Measurements from ENCODE around the gene WRNIP1. TPM values are rescaled to one million over a fixed set of nuclear protein-coding genes. Genes with fewer than 3 reads are reported as not detected.

Gene WRNIP1
- total RNA-seq, 1 donor from 2014 or later: 50.5 TPM

- no peaks in the 10 kb centered on the region for H3K9me3 Mint-ChIP-seq
- no peak overlapping the region for H3K27ac Mint-ChIP-seq
- H3K4me3 Mint-ChIP-seq: no peak overlapping the region
- H3K36me3 Mint-ChIP-seq (ENCODE audit: low read depth): no peaks in the 10 kb centered on the region
- H3K4me1 Mint-ChIP-seq: peaks cover 2% of the 10 kb centered on the region
- peaks cover 16% of the 10 kb centered on the region for H3K27me3 Mint-ChIP-seq
- peak; percentile 70 for DNase-seq
- intact Hi-C loops (cut with micrococcal nuclease): no loop called here
Measured at GRCh38 chr6:2733324-2733723, 31.9 kb upstream of the WRNIP1 start.

- Mint-ChIP-seq H3K27me3 (peaks cover 16% of the 10 kb centered on the region), H3K4me3 (no peak overlapping the region), H3K4me1 (peaks cover 4% of the 10 kb centered on the region), H3K9me3 (no peaks in the 10 kb centered on the region), H3K36me3 (ENCODE audit: low read depth) (no peaks in the 10 kb centered on the region), H3K27ac (no peak overlapping the region)
- intact Hi-C loops (cut with micrococcal nuclease): no loop called here
- no peak for DNase-seq
Measured at GRCh38 chr6:2733736-2734480, 31.3 kb upstream of the WRNIP1 start.

- Mint-ChIP-seq H3K4me1 (peaks cover 4% of the 10 kb centered on the region), H3K36me3 (ENCODE audit: low read depth) (no peaks in the 10 kb centered on the region), H3K27ac (no peak overlapping the region), H3K4me3 (no peak overlapping the region), H3K9me3 (no peaks in the 10 kb centered on the region), H3K27me3 (peaks cover 15% of the 10 kb centered on the region)
- intact Hi-C loops (cut with micrococcal nuclease): no loop called here
- DNase-seq: no peak
Measured at GRCh38 chr6:2734488-2735166, 30.6 kb upstream of the WRNIP1 start.

GRCh38 chr6:2737885-2738284 is 27.3 kb upstream of the WRNIP1 start:
- intact Hi-C loops (cut with micrococcal nuclease): loop anchor here (1.0 kb wide), 1 partner anchor 12 kb away; the partner anchor contains the start of gene MYLK4
- no peak overlapping the region for H3K27ac Mint-ChIP-seq
- peaks cover 4% of the 10 kb centered on the region for H3K4me1 Mint-ChIP-seq
- H3K9me3 Mint-ChIP-seq: no peaks in the 10 kb centered on the region
- peaks cover 20% of the 10 kb centered on the region for H3K27me3 Mint-ChIP-seq
- H3K4me3 Mint-ChIP-seq: no peak overlapping the region
- H3K36me3 Mint-ChIP-seq (ENCODE audit: low read depth): no peaks in the 10 kb centered on the region
- DNase-seq: no peak

- no peaks in the 10 kb centered on the region for H3K36me3 Mint-ChIP-seq (ENCODE audit: low read depth)
- peaks cover 4% of the 10 kb centered on the region for H3K4me1 Mint-ChIP-seq
- DNase-seq: peak; percentile 86
- intact Hi-C loops (cut with micrococcal nuclease): loop anchor here (1.0 kb wide), 1 partner anchor 12 kb away; the partner anchor contains the start of gene MYLK4
- H3K27me3 Mint-ChIP-seq: peaks cover 22% of the 10 kb centered on the region
- no peak overlapping the region for H3K27ac Mint-ChIP-seq
- no peaks in the 10 kb centered on the region for H3K9me3 Mint-ChIP-seq
- H3K4me3 Mint-ChIP-seq: no peak overlapping the region
Measured at GRCh38 chr6:2738373-2738979, 26.7 kb upstream of the WRNIP1 start.

- intact Hi-C loops (cut with micrococcal nuclease): no loop called here
Measured at GRCh38 chr6:2739335-2739734, 25.9 kb upstream of the WRNIP1 start.

GRCh38 chr6:2740581-2740980 is 24.6 kb upstream of the WRNIP1 start:
- Mint-ChIP-seq H3K9me3 (no peaks in the 10 kb centered on the region), H3K36me3 (ENCODE audit: low read depth) (no peaks in the 10 kb centered on the region), H3K4me3 (no peak overlapping the region), H3K27me3 (peaks cover 27% of the 10 kb centered on the region), H3K27ac (no peak overlapping the region), H3K4me1 (peaks cover 4% of the 10 kb centered on the region)
- DNase-seq: no peak
- intact Hi-C loops (cut with micrococcal nuclease): no loop called here

More at GRCh38 chr6:2739335-2739734, 25.9 kb upstream of the WRNIP1 start:
- no peak overlapping the region for H3K27ac Mint-ChIP-seq
- H3K36me3 Mint-ChIP-seq (ENCODE audit: low read depth): no peaks in the 10 kb centered on the region
- peaks cover 4% of the 10 kb centered on the region for H3K4me1 Mint-ChIP-seq
- no peak for DNase-seq
- H3K27me3 Mint-ChIP-seq: peaks cover 24% of the 10 kb centered on the region
- H3K4me3 Mint-ChIP-seq: no peak overlapping the region
- H3K9me3 Mint-ChIP-seq: no peaks in the 10 kb centered on the region

- Mint-ChIP-seq H3K36me3 (ENCODE audit: low read depth) (no peaks in the 10 kb centered on the region), H3K27me3 (peaks cover 29% of the 10 kb centered on the region), H3K27ac (no peak overlapping the region), H3K4me3 (no peak overlapping the region), H3K4me1 (peaks cover 4% of the 10 kb centered on the region), H3K9me3 (no peaks in the 10 kb centered on the region)
- no peak for DNase-seq
- intact Hi-C loops (cut with micrococcal nuclease): no loop called here
Measured at GRCh38 chr6:2741756-2742155, 23.4 kb upstream of the WRNIP1 start.

- intact Hi-C loops (cut with micrococcal nuclease): no loop called here
- no peak for DNase-seq
- Mint-ChIP-seq H3K27ac (no peak overlapping the region), H3K4me1 (no peaks in the 10 kb centered on the region), H3K4me3 (no peak overlapping the region), H3K36me3 (ENCODE audit: low read depth) (no peaks in the 10 kb centered on the region), H3K9me3 (no peaks in the 10 kb centered on the region), H3K27me3 (peaks cover 30% of the 10 kb centered on the region)
Measured at GRCh38 chr6:2743280-2744208, 21.6 kb upstream of the WRNIP1 start.

- Mint-ChIP-seq H3K36me3 (ENCODE audit: low read depth) (no peaks in the 10 kb centered on the region), H3K4me1 (no peaks in the 10 kb centered on the region), H3K4me3 (no peak overlapping the region), H3K27ac (no peak overlapping the region), H3K27me3 (peaks cover 37% of the 10 kb centered on the region), H3K9me3 (no peaks in the 10 kb centered on the region)
- intact Hi-C loops (cut with micrococcal nuclease): no loop called here
- no peak for DNase-seq
Measured at GRCh38 chr6:2744209-2744771, 20.9 kb upstream of the WRNIP1 start.

- Mint-ChIP-seq H3K4me3 (no peak overlapping the region), H3K27me3 (peaks cover 39% of the 10 kb centered on the region), H3K4me1 (peaks cover 1% of the 10 kb centered on the region), H3K36me3 (ENCODE audit: low read depth) (no peaks in the 10 kb centered on the region), H3K27ac (no peak overlapping the region), H3K9me3 (no peaks in the 10 kb centered on the region)
- intact Hi-C loops (cut with micrococcal nuclease): no loop called here
- DNase-seq: no peak
Measured at GRCh38 chr6:2744778-2745177, 20.4 kb upstream of the WRNIP1 start.

- Mint-ChIP-seq H3K4me1 (peaks cover 3% of the 10 kb centered on the region), H3K27me3 (peaks cover 41% of the 10 kb centered on the region), H3K36me3 (ENCODE audit: low read depth) (no peaks in the 10 kb centered on the region), H3K27ac (no peak overlapping the region), H3K4me3 (no peak overlapping the region), H3K9me3 (no peaks in the 10 kb centered on the region)
- DNase-seq: no peak
- intact Hi-C loops (cut with micrococcal nuclease): no loop called here
Measured at GRCh38 chr6:2745246-2745645, 19.9 kb upstream of the WRNIP1 start.

GRCh38 chr6:2746557-2747061 is 18.6 kb upstream of the WRNIP1 start:
- no peak for DNase-seq
- Mint-ChIP-seq H3K4me1 (peaks cover 3% of the 10 kb centered on the region), H3K9me3 (no peaks in the 10 kb centered on the region), H3K36me3 (ENCODE audit: low read depth) (no peaks in the 10 kb centered on the region), H3K4me3 (no peak overlapping the region), H3K27ac (no peak overlapping the region), H3K27me3 (peaks cover 50% of the 10 kb centered on the region)
- intact Hi-C loops (cut with micrococcal nuclease): no loop called here
